Measurements from ENCODE around the gene ADAMTS16. TPM values are rescaled to one million over a fixed set of nuclear protein-coding genes. Genes with fewer than 3 reads are reported as not detected.
A peak's percentile ranks its signal among the peaks of the same experiment; 100 is the strongest.

ADAMTS16 gene
- total RNA-seq, 4 donors from 2014 or later = 1.5 to 2.8 (median 2.0) TPM

DNA sequence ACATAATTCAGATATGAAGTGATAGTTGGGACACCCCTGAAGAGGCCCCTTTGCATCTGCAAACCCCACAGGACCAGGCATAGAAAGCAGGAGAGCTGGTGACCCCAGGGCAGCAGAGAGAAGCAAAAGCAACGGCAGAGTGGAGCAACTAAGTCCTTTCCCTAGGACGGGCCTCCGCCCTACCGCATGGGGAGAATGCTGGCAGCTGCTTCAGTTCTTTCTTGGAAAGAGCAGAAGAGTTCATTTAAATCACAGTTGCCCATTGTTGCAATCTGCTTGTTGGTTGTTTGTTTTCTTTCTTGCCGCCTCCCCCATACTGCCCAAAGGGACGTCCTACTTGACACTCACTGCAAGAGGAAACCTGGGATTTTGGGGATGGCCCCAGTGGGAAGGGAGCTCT lies 126.2 kb downstream of the ADAMTS16 start:
- Histone ChIP-seq H3K27ac (no peak overlapping the region), H3K27me3 (no peaks in the 10 kb centered on the region), H3K36me3 (no peaks in the 10 kb centered on the region), H3K4me3 (no peak overlapping the region), H3K4me1 (peaks cover 0 to 11% (median 0%) of the 10 kb centered on the region in 4 donors), H3K9me3 (no peaks in the 10 kb centered on the region)
- 32% methylated on average over 6 of the region's 6 CpGs for WGBS, 2 donors
- no peak for DNase-seq (ENCODE audit: low spot score in 2 of 2)
- no peak for TF ChIP-seq EP300 (IDR thresholded peaks at IDR 0.05)
- TF ChIP-seq POLR2A (IDR thresholded peaks at IDR 0.05) = no peak
- TF ChIP-seq, protein P1, sequence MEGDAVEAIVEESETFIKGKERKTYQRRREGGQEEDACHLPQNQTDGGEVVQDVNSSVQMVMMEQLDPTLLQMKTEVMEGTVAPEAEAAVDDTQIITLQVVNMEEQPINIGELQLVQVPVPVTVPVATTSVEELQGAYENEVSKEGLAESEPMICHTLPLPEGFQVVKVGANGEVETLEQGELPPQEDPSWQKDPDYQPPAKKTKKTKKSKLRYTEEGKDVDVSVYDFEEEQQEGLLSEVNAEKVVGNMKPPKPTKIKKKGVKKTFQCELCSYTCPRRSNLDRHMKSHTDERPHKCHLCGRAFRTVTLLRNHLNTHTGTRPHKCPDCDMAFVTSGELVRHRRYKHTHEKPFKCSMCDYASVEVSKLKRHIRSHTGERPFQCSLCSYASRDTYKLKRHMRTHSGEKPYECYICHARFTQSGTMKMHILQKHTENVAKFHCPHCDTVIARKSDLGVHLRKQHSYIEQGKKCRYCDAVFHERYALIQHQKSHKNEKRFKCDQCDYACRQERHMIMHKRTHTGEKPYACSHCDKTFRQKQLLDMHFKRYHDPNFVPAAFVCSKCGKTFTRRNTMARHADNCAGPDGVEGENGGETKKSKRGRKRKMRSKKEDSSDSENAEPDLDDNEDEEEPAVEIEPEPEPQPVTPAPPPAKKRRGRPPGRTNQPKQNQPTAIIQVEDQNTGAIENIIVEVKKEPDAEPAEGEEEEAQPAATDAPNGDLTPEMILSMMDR (IDR thresholded peaks at IDR 0.05) = no peak

DNA sequence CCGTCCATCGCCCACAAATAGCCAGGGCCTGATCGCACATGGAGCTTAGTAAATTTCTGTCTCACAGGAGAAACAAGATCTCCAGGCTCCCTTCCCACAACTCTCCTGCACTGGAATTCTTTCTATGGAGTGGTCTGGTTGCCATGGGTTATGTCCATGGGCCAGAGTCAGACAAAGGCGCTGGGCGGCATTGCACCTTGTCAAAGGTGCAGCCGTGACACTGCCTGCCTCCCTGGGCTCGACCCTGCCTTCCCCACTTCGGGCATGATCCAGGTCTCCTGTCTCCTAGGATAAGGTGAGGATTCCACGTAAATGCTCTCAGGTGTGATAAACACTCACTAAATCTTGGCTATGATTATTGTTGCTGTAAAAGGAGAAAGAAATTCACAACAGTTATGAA lies 130.0 kb downstream of the ADAMTS16 start:
- DNase-seq (ENCODE audit: low spot score in 2 of 2) = no peak
- Histone ChIP-seq H3K4me3 (no peak overlapping the region), H3K9me3 (no peaks in the 10 kb centered on the region), H3K4me1 (peaks cover 0 to 23% (median 5%) of the 10 kb centered on the region in 4 donors), H3K27me3 (no peaks in the 10 kb centered on the region), H3K36me3 (no peaks in the 10 kb centered on the region), H3K27ac (no peak overlapping the region)
- no peak for TF ChIP-seq POLR2A (IDR thresholded peaks at IDR 0.05)
- TF ChIP-seq EP300 (IDR thresholded peaks at IDR 0.05) = no peak
- TF ChIP-seq, protein P1 (IDR thresholded peaks at IDR 0.05) = no peak
- WGBS, 2 donors = 94 to 96% methylated on average over 9 of the region's 9 CpGs

DNA sequence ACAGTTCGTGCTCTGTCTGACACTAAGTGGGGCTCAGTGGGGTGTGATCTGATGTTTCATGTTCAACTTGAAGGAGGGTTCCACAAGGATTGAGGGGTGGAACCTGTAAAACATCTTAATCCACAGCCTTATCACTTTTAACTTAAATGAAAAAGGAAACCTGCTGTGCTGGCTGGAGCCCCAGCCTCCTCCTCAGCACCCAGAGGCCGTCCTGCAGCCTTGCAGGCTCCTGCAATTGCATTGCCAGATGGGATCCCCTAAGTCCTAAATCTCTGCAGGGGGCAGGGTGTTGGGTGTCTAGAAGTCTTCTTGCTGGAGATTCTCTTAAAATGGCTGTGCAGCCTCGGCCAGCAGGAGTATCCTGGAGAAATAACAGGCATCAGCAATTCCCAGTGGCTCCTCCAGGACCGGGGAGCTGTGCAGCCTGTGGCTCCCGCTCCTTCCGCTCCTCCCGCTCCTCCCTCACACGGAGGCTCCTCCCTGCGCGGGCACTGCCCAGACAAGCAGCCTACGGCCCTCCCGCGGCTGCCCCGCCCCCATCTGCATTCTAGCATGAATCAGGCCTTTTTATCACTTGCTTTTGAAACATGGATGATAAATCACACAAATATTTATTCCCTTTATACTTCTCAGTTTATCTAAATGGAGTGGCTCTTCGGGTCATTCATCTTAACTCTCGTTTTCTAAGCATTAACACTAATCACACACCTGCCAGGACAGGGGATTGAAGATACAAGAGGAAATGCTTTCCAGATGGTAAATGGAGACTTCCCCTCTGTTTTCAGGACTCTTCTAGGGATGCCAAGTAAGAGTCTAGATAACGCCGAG lies 131.0 kb downstream of the ADAMTS16 start:
- TF ChIP-seq, protein P1 (IDR thresholded peaks at IDR 0.05) = peak in 2 of 5 experiments; percentile 17 to 35
- TF ChIP-seq EP300 (IDR thresholded peaks at IDR 0.05) (peak in 1 of 2 donors; percentile 38), POLR2A (IDR thresholded peaks at IDR 0.05) (no peak)
- Histone ChIP-seq H3K36me3 (no peaks in the 10 kb centered on the region), H3K4me1 (peaks cover 0 to 23% (median 8%) of the 10 kb centered on the region in 4 donors), H3K27me3 (no peaks in the 10 kb centered on the region), H3K9me3 (no peaks in the 10 kb centered on the region), H3K4me3 (peak overlapping the region in 1 of 4 donors; percentile 21), H3K27ac (peak overlapping the region in 3 of 4 donors; percentile 50 to 62 (median 62))
- peak; percentile 32 to 66 for DNase-seq (ENCODE audit: low spot score in 2 of 2)
- 22 to 30% methylated on average over 18 of the region's 18 CpGs for WGBS, 2 donors

DNA sequence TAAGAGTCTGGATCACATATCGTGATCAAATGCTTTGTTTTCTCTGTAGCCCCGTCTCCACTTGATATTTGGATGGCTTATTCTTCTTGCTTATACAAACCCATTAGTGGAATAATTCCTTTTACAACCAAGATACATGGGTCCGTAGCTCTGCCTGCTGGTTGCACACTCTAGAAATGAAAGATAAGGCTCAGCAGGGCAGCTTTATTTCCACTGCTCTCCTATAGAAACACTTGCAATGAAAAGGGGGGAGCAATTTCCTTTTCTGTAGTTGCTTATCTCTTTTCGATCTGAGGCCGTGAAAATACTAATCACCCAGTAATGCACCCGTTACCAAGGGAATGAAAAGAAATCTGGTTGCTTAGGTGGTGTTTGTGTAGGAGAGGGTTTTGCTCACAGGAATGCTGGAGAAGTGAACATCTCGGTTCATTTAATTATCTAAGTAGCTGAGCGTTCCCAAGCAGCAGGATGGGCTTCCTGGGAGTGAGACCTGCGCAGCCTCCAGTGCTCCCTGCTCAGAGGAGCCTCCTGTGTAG lies 131.7 kb downstream of the ADAMTS16 start:
- Histone ChIP-seq H3K4me1 (peaks cover 0 to 18% (median 8%) of the 10 kb centered on the region in 4 donors), H3K9me3 (no peaks in the 10 kb centered on the region), H3K36me3 (no peaks in the 10 kb centered on the region), H3K27ac (peak overlapping the region in 3 of 4 donors; percentile 50 to 62 (median 62)), H3K27me3 (no peaks in the 10 kb centered on the region), H3K4me3 (peak overlapping the region in 1 of 4 donors; percentile 21)
- WGBS, 2 donors = 37% methylated on average over 9 of the region's 9 CpGs
- no peak for DNase-seq (ENCODE audit: low spot score in 2 of 2)
- TF ChIP-seq EP300 (IDR thresholded peaks at IDR 0.05) = no peak
- TF ChIP-seq, protein P1 (IDR thresholded peaks at IDR 0.05) = no peak
- TF ChIP-seq POLR2A (IDR thresholded peaks at IDR 0.05) = no peak

DNA sequence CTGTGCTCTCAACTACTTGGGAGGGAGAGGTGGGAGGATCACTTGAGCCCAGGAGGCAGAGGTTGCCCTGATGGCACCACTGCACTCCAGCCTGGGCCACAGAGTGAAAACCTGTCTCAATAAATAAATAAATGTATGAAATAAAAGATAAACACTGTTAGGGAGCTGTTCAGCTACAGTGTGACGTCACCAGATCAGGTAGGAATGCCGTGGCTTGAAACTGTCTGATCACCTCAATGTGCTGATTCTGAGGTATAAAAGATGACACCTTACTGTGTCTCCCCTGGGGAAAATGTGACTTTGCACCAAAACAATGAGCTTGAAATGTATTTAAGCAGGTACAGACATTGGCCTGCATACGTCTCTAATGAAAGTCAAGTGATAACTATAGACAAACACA lies 133.3 kb downstream of the ADAMTS16 start:
- Histone ChIP-seq H3K4me3 (no peak overlapping the region), H3K27me3 (no peaks in the 10 kb centered on the region), H3K36me3 (no peaks in the 10 kb centered on the region), H3K9me3 (no peaks in the 10 kb centered on the region), H3K27ac (no peak overlapping the region), H3K4me1 (peaks cover 0 to 18% (median 8%) of the 10 kb centered on the region in 4 donors)
- 96 to 97% methylated on average over 3 of the region's 3 CpGs for WGBS, 2 donors
- no peak for DNase-seq (ENCODE audit: low spot score in 2 of 2)
- TF ChIP-seq, protein P1 (IDR thresholded peaks at IDR 0.05) = no peak
- TF ChIP-seq POLR2A (IDR thresholded peaks at IDR 0.05) (no peak), EP300 (IDR thresholded peaks at IDR 0.05) (no peak)
